CD4-positive, alpha-beta T cell (primary cell): Measurements from ENCODE around the gene SNX1. TPM values are rescaled to one million over a fixed set of nuclear protein-coding genes. Genes with fewer than 3 reads are reported as not detected.

Experiments
- ATAC-seq: fragments of 200-7000 bp; cut with Tn5 transposase; one replicate; pipeline ENCODE4 v1.10.0; 2022; ENCODE audit warnings: mild to moderate bottlenecking; ENCODE audit not compliant: poor library complexity
- CTCF ChIA-PET: fragments of 350-600 bp; sonication (Branson Sonifier 250); formaldehyde crosslinking; loops from one replicate; lab custom pipeline; 2021; ENCODE audit warnings: antibody characterized with exemption, inconsistent platforms; lab: Charles Lee
- POLR2A ChIA-PET: fragments of 350-600 bp; sonication (Branson Sonifier 250); formaldehyde crosslinking; loops from one replicate; lab custom pipeline; 2021; ENCODE audit warnings: antibody characterized with exemption, inconsistent platforms; lab: Charles Lee
- DNase-seq, 14 experiments: peaks; one replicate each; pipeline ENCODE4 v3.0.0-alpha.2; 2013 to 2020; ENCODE audit warnings: mixed read lengths in 2 of 14
- H3K27ac ChIP-seq, 2 donors: one replicate each; pipeline versions ENCODE4 v1.5.1 to v1.7.0; 2013; ENCODE audit warnings: low read length in 2 of 2, low read depth in 1 of 2, mild to moderate bottlenecking in 1 of 2
- H3K27me3 ChIP-seq, 2 experiments: 1 replicate in 1 of 2; 2 replicates in 1 of 2; pipeline versions ENCODE4 v1.6.1 to v1.7.0; 2013; ENCODE audit warnings: low read length in 2 of 2, control low read depth in 1 of 2, mild to moderate bottlenecking in 1 of 2, moderate library complexity in 1 of 2; ENCODE audit not compliant: insufficient read depth in 2 of 2, control insufficient read depth in 1 of 2
- H3K36me3 ChIP-seq: one replicate; pipeline ENCODE4 v1.6.1; 2013; ENCODE audit warnings: low read length, control low read depth; ENCODE audit not compliant: insufficient read depth
- H3K4me1 ChIP-seq: one replicate; pipeline ENCODE4 v1.6.1; 2013; ENCODE audit warnings: low read length, control low read depth; ENCODE audit not compliant: insufficient read depth
- H3K4me3 ChIP-seq: one replicate; pipeline ENCODE4 v1.5.1; 2013; ENCODE audit warnings: mild to moderate bottlenecking, low read length, moderate library complexity
- H3K9me3 ChIP-seq, 2 experiments: 1 replicate in 1 of 2; 2 replicates in 1 of 2; pipeline versions ENCODE4 v1.6.1 to v1.7.0; 2013; ENCODE audit warnings: low read length in 2 of 2, mild to moderate bottlenecking in 2 of 2, control low read depth in 1 of 2, moderate library complexity in 1 of 2; ENCODE audit not compliant: control insufficient read depth in 1 of 2, insufficient read depth in 1 of 2
- H3K27ac Mint-ChIP-seq: one replicate; pipeline ENCODE4 v1.8.0; 2020; ENCODE audit warnings: mixed read lengths
- H3K27me3 Mint-ChIP-seq: one replicate; pipeline ENCODE4 v1.8.0; 2021; ENCODE audit warnings: mixed read lengths
- H3K36me3 Mint-ChIP-seq: one replicate; pipeline ENCODE4 v1.8.0; 2021; ENCODE audit warnings: low read depth, mixed read lengths
- H3K4me1 Mint-ChIP-seq: one replicate; pipeline ENCODE4 v1.8.0; 2021; ENCODE audit warnings: low read depth, mixed read lengths
- H3K4me3 Mint-ChIP-seq: one replicate; pipeline ENCODE4 v1.8.0; 2020; ENCODE audit warnings: mild to moderate bottlenecking, mixed read lengths
- H3K9me3 Mint-ChIP-seq: one replicate; pipeline ENCODE4 v1.8.0; 2020; ENCODE audit warnings: mixed read lengths
- CTCF ChIP-seq: fragments of 200-600 bp; IDR thresholded peaks from one replicate; pipeline ENCODE4 v1.8.0; 2022; ENCODE audit warnings: antibody characterized with exemption, mild to moderate bottlenecking
- intact Hi-C, 2 experiments: fragments of 100-400 bp; cut with DNase I in 1 of 2; cut with micrococcal nuclease in 1 of 2; formaldehyde crosslinking; loops; one replicate each; pipeline versions ENCODE4 v1.15.1 to v1.9.0; 2023 to 2025; cut with DNase I, micrococcal nuclease
- total RNA-seq, 174 experiments: library from RNA in 2 of 174; stranded (reverse) in 2 of 174; gene quantifications; one replicate each; pipeline ENCODE4 v1.2.3 and lab custom pipeline; 2021 to 2026

The SNX1 gene
- total RNA-seq, 2 experiments from 2014 or later, result 57.0 to 61.1 TPM

DNA sequence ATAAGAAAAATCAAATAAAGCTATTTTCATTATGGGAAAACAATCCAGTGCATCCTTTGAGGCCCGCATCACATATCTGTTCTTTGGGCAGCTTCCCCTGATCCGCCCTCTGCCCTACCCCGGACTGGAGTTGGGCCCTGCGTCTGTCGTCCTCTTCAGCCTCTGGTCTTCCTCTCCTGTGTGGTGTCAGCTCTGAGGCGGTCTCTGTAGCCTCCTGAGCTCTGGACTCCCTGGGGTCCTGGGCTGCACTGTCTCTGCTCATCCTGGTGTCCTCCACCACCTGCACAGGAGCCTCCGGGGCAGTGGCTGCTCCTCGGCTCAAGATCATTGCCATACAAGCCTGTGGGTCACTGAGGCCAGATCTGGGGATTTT lies 48.4 kb downstream of the SNX1 start:
- no peak overlapping the region for H3K27ac Mint-ChIP-seq
- H3K4me1 Mint-ChIP-seq, result no peaks in the 10 kb centered on the region
- no peaks in the 10 kb centered on the region for H3K9me3 ChIP-seq
- no peak for TF ChIP-seq CTCF
- H3K27ac ChIP-seq, result no peak overlapping the region
- no peaks in the 10 kb centered on the region for H3K4me1 ChIP-seq
- DNase-seq, result no peak
- H3K4me3 Mint-ChIP-seq, result no peak overlapping the region
- H3K36me3 Mint-ChIP-seq, result peaks cover 53% of the 10 kb centered on the region
- no peaks in the 10 kb centered on the region for H3K27me3 ChIP-seq
- peaks cover 34% of the 10 kb centered on the region for H3K36me3 ChIP-seq
- no peaks in the 10 kb centered on the region for H3K27me3 Mint-ChIP-seq
- ChIA-PET POLR2A (interaction anchor here (1.5 kb wide), 1 partner anchor 9 kb away, joined by 5 read pairs; no protein-coding TSS in a partner anchor), CTCF (interaction anchor here (1.6 kb wide), 1 partner anchor 9 kb away, joined by 4 read pairs; no protein-coding TSS in a partner anchor)
- H3K9me3 Mint-ChIP-seq, result no peaks in the 10 kb centered on the region
- no peak overlapping the region for H3K4me3 ChIP-seq
- intact Hi-C loops, result no loop called here
- no peak for ATAC-seq

GRCh38 chr15:64144565-64145281 lies 48.9 kb downstream of the SNX1 start:
- H3K9me3 Mint-ChIP-seq, result no peaks in the 10 kb centered on the region
- H3K27me3 Mint-ChIP-seq, result peaks cover 4% of the 10 kb centered on the region
- DNase-seq (no peak), ATAC-seq (no peak)
- H3K9me3 ChIP-seq, result no peaks in the 10 kb centered on the region
- peaks cover under 1% of the 10 kb centered on the region for H3K4me1 ChIP-seq
- no peak for TF ChIP-seq CTCF
- peaks cover 34% of the 10 kb centered on the region for H3K36me3 ChIP-seq
- H3K4me1 Mint-ChIP-seq, result peaks cover 5% of the 10 kb centered on the region
- ChIA-PET CTCF (interaction anchor here (1.6 kb wide), 1 partner anchor 8 kb away, joined by 4 read pairs; no protein-coding TSS in a partner anchor), POLR2A (interaction anchor here (0.9 to 1.5 kb wide), 2 partner anchors 9 to 10 kb away, joined by 4 to 5 read pairs; no protein-coding TSS in a partner anchor)
- H3K27ac Mint-ChIP-seq, result no peak overlapping the region
- no peak overlapping the region for H3K4me3 ChIP-seq
- H3K4me3 Mint-ChIP-seq, result no peak overlapping the region
- peaks cover 53% of the 10 kb centered on the region for H3K36me3 Mint-ChIP-seq
- H3K27ac ChIP-seq, result no peak overlapping the region
- no peaks in the 10 kb centered on the region for H3K27me3 ChIP-seq
- intact Hi-C loops, result no loop called here

GRCh38 chr15:64146041-64146440 lies 50.3 kb downstream of the SNX1 start:
- Mint-ChIP-seq H3K9me3 (no peaks in the 10 kb centered on the region), H3K4me1 (peaks cover 14% of the 10 kb centered on the region), H3K27me3 (peaks cover 13% of the 10 kb centered on the region), H3K36me3 (peaks cover 44% of the 10 kb centered on the region), H3K4me3 (no peak overlapping the region), H3K27ac (no peak overlapping the region)
- no peak for ATAC-seq
- POLR2A ChIA-PET, result interaction anchor here (1.1 kb wide), 1 partner anchor 17 kb away, joined by 3 read pairs; no protein-coding TSS in a partner anchor
- no peak for DNase-seq
- Histone ChIP-seq H3K4me1 (peaks cover 7% of the 10 kb centered on the region), H3K4me3 (no peak overlapping the region), H3K36me3 (peaks cover 33% of the 10 kb centered on the region), H3K27ac (no peak overlapping the region), H3K9me3 (no peaks in the 10 kb centered on the region), H3K27me3 (peaks cover under 1 to 3% of the 10 kb centered on the region in 2 experiments)
- CTCF ChIA-PET, result no interaction called here
- no peak for TF ChIP-seq CTCF
- intact Hi-C loops, result no loop called here
